HTERT RPE-1 (cell line): ENCODE data around the gene FBXO8.

Experiments
- in situ Hi-C: fragments of 300-500 bp; cut with MboI; formaldehyde crosslinking; loops from 4 replicates; pipeline ENCODE4 v1.14.3; 2020; ENCODE audit warnings: low sequenced_read_pairs

The FBXO8 gene

DNA sequence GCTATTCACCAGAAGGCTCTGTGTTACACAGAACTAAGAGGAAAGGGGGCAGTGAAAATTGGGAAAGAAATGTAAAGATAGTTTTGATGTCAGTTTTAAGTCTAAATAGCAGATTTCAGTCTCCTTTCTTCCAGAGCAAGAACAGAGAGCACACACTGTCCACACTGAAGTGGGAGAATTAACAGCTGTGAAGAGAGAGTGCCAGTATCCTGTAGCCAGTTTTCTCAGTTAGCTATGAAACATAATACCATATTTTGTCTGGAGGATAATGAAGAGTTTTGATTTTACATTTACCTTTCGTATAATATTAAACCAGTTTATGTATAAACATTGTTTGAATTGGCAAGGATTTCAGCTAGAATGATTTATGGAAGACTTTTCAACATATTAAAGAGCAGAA lies 35.1 kb downstream of the FBXO8 start:
- in situ Hi-C loops: no loop called here

DNA sequence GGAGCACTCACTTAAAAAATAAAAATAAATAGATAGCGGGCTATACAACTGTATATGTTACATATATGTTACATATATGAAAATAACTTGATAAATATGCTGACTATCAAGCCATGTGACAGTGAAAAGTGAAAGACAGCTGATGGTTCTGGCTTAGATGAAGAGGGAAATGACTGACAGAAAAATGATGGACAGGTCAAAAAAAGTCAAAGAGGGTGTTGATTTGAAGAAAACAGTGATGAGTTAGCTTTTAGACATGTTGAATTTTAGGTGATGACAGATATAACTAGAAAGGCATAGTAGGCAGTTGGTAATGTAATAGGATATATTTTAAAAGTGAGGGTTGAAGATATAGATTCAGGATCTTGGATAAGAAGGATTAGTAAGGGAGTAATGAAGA lies 37.8 kb downstream of the FBXO8 start:
- in situ Hi-C loops: no loop called here

DNA sequence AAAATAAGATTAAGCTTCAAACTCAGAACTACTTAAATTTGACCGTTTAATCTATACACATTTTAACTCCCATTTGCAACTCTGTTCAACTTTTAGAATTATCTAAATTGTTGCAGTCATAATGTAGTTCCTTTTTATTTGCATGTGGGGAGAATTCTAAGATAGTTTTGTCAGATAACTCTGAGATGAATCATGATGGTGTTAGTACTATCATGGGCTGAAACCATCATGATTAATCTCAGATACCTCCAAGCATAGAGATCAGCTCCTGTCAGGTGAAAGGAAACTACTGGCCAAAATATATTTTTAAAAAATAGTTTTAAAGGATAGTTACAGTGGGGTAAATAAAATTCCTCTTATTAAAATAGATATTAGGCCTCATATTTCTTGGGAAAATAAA lies 39.0 kb downstream of the FBXO8 start:
- in situ Hi-C loops: no loop called here

DNA sequence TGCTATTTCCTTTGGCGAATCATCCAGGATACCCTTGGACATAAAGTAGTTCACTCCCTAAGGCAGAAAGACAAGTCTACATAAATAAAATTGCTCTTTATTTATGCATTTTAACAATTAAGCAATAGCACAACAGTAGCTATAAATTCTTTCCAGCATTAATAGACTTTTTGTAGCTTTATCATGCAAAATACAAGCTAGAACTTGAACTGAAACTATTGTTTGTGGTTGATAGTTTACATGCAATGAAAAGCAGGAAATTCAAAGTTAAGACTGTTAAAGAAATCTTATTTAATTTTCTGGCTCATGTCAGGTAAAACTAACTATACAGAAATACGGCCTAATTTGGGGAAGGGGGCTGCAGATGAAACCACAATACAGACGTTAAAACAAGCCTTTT lies 42.3 kb downstream of the FBXO8 start:
- in situ Hi-C loops: no loop called here

GRCh38 chr4:174236359-174236758 lies 47.1 kb downstream of the FBXO8 start:
- in situ Hi-C loops: no loop called here

DNA sequence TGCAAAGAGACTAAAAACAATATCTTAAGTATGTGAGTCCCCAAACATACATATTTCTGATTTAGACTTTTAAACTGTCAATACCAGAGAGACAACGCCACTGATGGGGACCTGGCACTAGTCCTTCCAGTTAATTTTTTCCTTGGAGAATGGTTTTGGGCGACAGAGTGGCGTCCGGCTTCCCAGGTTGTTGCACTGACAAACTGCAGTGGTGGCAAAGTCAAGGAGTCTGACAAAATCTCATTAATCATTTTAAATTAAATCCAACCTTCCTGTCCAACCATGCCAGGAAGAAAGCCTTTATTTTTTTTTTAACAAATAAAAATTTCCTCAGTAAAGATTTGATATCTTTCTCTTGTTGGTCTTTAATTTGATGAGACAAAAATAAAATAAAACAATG lies 52.8 kb downstream of the FBXO8 start:
- in situ Hi-C loops: no loop called here

DNA sequence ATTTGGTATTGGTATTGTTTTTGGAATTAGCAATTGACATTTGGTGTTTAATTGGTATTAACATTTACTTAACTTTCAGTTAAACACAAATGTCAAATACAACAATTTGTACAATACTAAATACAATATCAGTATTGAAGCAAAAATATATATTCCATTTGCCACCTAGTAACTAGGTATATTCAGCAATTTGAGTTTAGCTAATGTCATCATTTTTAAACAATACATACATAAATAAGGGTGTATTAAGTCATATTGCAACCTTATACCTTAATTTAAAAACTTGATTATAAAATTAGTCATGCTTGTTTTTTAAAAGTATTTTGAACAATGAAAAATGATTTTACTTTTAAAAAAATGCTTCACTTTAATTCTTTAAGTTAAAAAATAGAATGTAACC lies 53.3 kb downstream of the FBXO8 start:
- in situ Hi-C loops: no loop called here

GRCh38 chr4:174228988-174229387 lies 54.5 kb downstream of the FBXO8 start:
- in situ Hi-C loops: no loop called here

DNA sequence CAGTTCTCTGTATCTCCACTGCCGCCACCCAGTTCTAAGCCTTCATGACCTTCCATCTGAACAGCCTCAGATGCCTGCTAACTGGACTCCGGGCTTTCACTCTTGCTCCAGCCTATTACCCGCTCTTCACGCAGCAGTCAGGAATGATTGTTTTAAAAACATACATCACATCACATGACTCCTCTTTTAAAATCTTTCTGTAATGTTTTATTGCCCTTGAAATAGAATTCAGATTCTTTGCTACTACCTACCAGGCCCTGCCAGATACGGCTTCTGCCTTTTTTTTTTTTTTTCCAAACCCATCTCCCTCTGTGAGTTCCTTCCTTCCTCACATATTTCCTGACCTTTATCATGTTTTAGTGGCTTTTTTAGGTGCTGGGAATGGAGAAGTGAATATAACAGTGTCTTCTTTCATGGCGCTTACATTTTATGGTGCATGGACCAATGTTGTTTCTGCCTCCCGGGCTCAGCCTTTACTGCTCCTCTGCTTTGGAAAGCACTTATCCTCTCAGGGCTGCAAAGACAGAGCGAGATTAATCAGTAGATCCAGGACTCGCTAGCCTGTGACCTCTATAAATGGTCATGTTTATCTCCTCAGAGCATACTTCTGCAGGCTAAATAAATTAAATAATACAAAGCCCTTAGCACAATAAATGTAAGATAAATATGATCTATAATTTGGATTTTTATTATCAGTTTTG lies 58.0 kb downstream of the FBXO8 start:
- in situ Hi-C loops: no loop called here

DNA sequence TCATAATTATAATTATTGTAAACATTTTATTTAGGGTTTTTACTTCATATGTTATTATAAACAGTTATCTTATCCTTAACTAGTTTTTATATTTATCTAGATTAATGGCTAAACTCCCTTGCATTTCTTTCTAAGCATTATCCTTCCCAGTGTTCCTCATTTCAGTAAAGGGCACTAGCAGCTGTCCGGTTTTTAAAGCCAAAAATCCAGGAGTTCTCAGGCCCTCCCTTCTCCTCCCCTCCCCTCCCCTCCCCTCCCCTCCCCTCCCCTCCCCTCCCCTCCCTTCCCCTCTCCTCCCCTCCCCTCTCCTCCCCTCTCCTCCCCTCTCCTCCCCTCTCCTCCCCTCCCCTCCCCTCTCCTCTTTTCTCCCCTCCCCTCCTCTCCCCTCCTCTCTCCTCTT lies 58.9 kb downstream of the FBXO8 start:
- in situ Hi-C loops: no loop called here

GRCh38 chr4:174222266-174222872 lies 61.1 kb downstream of the FBXO8 start:
- in situ Hi-C loops: no loop called here

DNA sequence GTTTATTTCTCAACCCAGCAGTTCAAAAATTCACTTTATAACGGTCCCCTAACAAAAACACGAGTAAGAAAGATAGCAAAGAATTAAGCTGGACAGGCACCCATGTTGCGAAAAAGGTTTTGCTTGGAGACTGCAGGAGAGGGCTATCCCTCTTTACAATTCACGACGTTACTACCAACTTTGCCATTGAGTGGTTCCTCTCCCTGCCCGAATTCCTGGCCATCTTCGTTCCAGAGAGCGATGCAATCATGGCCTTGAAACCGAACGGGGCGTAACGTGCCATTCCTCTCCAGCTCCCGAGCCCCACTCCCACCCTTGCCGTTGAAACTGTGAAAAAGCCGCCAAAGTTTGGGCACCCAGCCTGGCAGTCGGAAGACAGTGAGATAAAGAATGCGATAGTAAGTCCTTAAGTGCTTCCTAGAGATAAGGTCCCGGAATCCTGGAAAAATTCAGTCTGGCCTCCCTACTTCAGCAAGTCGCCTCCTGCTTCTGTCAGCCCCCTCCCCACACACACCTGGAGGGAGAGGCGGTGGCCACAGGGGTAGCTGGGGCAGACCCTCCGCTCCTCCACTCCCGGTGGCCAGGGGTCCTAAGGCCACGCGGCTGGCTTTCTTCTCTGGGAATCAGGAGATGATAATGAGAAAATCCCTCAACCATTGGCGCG lies 65.2 kb downstream of the FBXO8 start:
- in situ Hi-C loops: no loop called here

DNA sequence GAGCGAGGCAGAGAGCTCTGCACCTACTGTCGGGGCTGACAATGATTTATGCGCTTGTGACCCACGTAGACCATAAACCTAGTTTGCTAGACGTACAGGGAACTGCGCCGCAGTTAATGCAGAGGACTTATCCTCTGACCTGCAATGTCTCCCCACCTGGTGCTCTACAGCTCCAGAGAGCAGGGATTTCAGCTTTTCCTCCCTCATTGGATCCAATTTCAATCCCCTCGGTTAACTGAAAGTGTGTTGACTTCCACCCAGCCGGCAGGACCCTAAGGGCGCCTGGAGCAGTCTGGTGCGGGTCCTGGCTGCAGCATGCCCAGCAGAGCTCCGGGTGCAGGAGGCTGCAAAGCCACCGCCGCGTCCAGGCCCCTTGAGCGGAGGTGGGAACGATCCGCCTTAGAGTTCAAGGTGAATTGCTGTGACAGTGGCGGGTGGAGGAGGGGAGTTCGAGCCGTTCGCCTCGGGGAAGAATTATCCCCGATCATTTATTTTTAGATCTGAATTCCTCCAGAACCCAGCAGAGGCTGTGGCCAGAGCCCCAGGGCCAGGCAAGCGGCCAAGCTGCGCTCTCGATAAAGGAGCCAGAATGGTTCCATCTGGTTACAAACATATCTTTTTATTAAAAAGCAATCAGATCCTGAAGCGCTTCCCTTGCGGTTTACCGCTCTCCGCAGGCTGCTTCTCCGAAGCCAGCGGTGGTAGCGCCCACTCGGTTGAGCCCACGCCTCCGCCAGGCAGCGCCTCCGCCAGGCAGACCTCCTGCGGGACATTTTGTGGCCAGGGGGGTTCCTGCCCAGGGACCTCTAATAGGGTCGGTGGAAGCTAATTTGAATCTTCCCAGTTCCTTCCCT lies 66.0 kb downstream of the FBXO8 start:
- in situ Hi-C loops: no loop called here

DNA sequence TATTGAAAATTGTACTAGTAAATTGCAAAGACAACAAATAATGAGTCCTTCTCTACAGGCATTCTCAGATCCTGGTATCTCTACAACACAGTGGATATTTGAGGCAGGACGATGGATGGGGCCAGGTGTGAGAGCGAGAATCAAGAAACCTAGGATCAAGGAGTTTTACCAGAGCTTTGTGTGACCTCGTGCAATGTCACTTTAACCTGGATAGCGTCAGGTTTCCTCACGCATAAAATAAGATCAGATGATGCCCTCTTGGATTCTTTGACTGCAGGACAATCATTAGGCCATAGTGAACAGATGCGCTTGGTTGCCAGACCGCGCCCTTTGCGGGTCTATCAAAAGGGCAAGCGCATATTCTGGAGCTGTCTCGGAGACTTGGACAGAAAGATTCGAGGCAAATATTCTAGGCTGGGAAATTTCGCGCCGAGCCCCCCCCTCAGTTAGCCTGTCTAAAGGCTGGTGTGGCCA lies 66.6 kb downstream of the FBXO8 start:
- in situ Hi-C loops: no loop called here

DNA sequence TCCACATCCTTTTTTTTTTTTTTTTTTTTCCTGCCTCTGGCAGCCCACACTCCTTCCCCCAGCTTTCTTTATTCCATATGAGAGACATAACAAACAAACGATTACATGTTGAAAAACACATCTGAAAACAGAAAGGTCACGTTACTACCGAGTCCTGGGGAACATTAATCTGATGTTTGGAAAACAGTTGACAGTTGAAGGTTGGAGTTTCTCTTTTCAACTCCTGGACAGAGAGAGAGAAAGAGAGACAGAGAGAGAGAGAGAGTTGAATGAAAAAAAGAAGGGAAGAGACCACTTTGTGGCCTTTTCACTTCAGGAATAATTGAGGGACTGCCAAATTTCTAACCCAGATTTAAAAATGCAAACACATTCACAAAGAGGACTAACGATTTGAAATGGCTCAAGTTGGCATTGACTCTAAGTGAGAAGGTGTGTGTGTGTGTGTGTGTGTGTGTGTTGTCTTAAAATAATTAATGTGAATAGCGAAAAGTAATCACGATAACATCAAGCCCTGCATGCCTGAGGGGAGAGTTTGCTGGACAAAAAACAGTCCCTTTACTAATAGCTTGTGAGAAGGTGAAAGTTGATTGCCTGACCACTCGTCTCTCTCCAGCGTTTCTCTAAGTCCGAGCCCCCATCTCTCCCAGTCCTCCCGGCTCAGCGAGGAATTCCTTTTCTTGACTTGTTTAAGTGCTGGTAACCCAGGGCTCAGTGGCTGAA lies 67.3 kb downstream of the FBXO8 start:
- in situ Hi-C loops: no loop called here

- in situ Hi-C loops: no loop called here
Measured at GRCh38 chr4:174215057-174215456, 68.4 kb downstream of the FBXO8 start.

DNA sequence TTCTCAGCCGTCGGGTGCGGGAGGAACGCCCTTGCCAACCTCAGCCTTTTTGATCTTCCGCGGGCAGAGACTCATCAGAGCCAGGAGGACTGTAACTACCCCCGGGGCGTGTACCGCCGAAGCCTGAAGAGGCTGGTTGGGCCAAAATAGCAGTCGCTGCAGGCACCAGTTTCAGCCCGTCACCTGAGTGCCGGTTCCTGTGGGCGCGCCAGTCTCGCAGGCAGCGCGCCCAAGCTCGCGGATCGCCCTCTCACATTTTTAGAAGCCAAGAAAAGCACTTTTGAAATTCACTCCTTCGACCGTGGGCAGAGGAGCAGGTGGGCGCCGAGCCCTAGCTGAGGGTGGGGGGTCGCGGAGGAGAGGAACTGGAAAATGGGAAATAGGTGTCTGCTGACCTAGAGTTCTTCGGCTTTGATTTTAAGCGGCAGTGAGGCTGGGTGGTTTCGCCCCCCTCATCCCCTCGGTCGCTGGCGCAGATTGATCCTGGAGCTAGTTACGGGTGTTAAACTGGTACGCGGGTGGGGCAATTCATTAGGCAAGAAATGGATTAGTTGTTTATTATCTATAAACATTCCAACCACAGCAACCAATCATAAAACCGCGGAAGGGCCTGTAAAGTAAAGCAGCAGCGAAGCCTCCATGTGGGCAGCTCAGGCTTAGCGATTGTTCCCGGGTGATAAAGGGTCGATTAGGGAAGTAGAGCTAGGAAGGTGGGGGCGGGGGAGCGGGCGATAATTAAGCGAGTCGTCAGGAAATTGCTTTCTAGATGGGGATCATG lies 69.2 kb downstream of the FBXO8 start:
- in situ Hi-C loops: no loop called here

- in situ Hi-C loops: no loop called here
Measured at GRCh38 chr4:174213731-174214100, 69.8 kb downstream of the FBXO8 start.

DNA sequence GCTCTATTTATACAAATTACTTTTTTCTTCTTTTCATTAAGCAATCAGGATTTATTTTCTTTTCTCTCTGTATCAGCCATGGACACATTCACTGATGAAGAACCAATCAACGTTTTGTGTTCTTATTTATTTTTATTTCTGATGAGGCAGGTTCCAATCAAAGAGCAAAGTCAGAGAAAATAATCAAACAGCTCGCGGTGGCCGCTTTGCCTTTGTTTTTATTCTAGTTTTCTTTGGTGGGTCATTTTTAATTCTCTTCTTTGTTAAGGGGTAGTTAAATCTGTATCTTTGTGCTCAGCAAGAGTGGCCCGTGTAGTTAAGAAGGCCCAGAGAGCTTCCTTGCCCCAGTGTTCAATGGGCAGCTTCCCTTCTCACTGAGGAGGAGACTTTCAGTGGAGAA lies 71.4 kb downstream of the FBXO8 start:
- in situ Hi-C loops: no loop called here

GRCh38 chr4:174211622-174212044 lies 71.8 kb downstream of the FBXO8 start:
- in situ Hi-C loops: no loop called here
